Upper lobe of left lung (tissue), 4 donors: ENCODE results near the gene SRRM5.

Experiments
- CTCF ChIP-seq, 6 experiments: fragments of 450-650 bp in 4 of 6; fragments of 200-600 bp in 2 of 6; sonication (generic) in 2 of 6; IDR thresholded peaks; one replicate each; pipeline ENCODE4 v1.5.1; 2016 to 2019; ENCODE audit warnings: antibody characterized with exemption in 6 of 6
- EP300 ChIP-seq, 4 donors: sonication (generic); formaldehyde crosslinking; IDR thresholded peaks; one replicate each; pipeline ENCODE4 v1.5.1; 2017; ENCODE audit warnings: antibody characterized with exemption in 4 of 4, control low read depth in 2 of 4

- TF ChIP-seq CTCF (IDR thresholded peaks at IDR 0.05) (no peak), EP300 (IDR thresholded peaks at IDR 0.05) (no peak)
These were observed 486 bp downstream of the SRRM5 start for GRCh38 chr19:43612374-43612773.
